HG02852 (cell line): ENCODE results near the gene RAMP2.
"Not testable (repeated sequence)": the region's sequence is repeated elsewhere in the genome, so short reads cannot be mapped to it uniquely, and the experiment has no call there.

ENCODE experiments used
- ATAC-seq: cut with Tn5 transposase; IDR thresholded peaks from one replicate; pipeline ENCODE4 v1.9.1; 2021; ENCODE audit warnings: mild to moderate bottlenecking, moderate library complexity; ENCODE audit not compliant: unreplicated experiment

RAMP2 gene

GRCh38 chr17:42760652-42761581, at the start of gene RAMP2:
Gene RAMP2, plus strand, starts transcription at chr17:42761227. Its CDS starts 35 bp downstream, at chr17:42761262.
- no peak for ATAC-seq

GRCh38 chr17:42720996-42721583, 39.9 kb upstream of the RAMP2 start:
- no peak for ATAC-seq

DNA sequence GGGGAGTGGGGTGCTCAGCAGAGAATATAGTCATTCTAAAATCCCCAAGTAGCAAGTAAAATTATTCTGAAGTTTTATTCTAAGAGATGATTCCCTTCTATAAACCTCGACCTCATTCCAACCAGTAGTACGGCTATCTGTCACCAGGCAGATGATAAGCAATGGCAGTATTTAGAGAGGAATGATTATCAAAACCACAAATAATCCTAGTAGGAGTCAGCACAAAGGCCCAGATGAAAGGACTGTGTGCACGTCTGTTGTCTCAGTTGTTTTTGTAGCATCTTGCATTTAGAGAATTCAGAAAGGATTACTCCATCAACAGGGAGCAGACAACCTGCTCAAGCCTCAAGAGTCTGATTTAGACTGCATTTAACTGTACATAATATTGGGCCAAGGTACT, 37.4 kb upstream of the RAMP2 start:
- ATAC-seq = no peak

- no peak for ATAC-seq
Observed at GRCh38 chr17:42725143-42725542, 35.9 kb upstream of the RAMP2 start.

DNA sequence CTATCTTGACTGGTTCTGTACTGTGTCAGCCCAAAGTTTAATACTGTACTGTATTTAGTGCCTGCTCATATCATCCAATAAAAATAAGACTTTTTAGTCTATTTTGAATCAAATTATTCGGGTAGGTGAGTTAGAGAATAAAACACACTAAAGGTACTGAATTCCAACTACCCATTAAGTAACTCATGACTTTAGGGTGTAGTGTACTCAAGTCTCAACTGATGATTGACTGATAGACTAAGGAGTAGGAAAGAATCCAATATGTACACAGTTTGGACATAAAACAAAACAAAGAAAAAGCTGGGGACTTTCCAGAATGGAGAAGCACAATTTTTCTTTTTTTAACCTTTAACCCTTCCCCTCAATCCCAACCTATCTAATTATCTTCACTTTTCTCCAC, 20.3 kb upstream of the RAMP2 start:
- no peak for ATAC-seq

- ATAC-seq = not testable (repeated sequence)
Observed at GRCh38 chr17:42742916-42743315, 18.1 kb upstream of the RAMP2 start.

- ATAC-seq = no peak
Observed at GRCh38 chr17:42743595-42744282, 17.3 kb upstream of the RAMP2 start.

DNA sequence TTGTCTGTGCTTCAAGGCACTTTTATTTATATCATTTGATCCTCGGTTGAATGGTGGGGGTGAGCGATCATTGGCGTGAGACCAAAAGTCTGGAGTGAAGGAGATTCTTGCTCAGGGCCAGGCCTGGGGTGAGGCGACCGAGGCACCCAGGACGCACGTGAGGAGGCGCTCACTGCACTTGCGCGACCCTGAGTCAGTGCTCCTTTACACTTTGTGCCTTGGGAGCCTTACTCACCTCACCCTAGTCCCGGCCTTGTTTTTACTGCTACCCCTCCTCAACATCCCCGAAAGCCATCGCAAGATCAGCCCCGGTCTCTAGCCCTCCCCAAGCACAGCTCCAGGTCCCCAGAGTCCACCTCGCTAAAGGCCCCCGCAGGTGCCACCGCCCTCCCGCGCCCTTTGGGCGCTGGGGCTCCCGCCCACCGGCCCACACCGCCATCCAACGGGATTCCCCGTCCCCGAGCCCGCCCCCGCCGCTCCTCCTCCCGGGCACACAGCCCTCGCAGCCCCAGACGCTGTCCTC, 16.7 kb upstream of the RAMP2 start:
- peak; percentile 62 for ATAC-seq

GRCh38 chr17:42744806-42745617, 16.0 kb upstream of the RAMP2 start, which contains the start of gene EZH1:
Gene EZH1, minus strand, starts transcription at chr17:42745040. Its CDS starts 16,099 bp downstream, at chr17:42728941.
- peak; percentile 75 for ATAC-seq

GRCh38 chr17:42748202-42748907, 12.7 kb upstream of the RAMP2 start:
- no peak for ATAC-seq

DNA sequence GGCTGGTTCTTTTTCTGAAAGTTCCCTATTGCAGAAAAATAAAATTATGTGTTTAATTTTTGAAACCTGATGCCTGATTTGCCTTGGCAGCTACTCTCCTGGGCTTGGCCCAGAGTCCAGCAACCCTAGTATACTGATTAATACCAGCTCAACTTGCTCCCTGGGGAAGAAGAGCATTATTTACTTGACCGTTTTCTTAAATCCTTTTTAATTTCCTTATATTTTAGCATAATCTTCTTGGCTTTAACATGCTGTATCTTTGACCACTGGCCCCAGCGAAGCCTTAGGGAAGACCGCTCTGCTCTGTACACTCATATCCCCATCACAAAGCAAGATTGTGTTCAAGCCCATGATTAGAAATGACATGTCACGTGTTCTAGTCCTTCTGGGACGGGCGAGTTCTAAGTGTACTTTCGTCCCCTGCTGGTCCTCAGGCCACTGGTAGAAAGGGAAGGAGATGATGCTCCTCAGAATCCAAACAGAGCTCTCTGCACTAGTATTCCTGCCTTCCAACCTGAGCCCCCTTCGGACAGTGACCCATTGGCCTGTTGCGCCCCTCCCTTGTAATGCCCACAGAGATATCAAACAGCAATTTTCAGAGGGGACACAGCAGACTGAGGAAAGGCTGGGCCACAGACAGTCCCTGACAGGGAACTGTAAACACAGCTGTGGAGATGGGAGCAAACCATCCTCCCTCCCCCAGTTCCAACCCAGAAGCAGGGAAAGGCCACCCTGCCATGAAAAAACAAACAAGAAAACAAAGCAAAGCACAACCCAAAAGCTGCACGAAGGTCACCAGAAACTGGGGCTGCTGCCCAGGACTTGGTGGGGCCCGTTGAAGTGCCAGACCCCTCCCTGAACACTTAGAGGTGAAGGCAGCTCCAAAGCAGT, 11.9 kb upstream of the RAMP2 start:
- ATAC-seq = no peak

DNA sequence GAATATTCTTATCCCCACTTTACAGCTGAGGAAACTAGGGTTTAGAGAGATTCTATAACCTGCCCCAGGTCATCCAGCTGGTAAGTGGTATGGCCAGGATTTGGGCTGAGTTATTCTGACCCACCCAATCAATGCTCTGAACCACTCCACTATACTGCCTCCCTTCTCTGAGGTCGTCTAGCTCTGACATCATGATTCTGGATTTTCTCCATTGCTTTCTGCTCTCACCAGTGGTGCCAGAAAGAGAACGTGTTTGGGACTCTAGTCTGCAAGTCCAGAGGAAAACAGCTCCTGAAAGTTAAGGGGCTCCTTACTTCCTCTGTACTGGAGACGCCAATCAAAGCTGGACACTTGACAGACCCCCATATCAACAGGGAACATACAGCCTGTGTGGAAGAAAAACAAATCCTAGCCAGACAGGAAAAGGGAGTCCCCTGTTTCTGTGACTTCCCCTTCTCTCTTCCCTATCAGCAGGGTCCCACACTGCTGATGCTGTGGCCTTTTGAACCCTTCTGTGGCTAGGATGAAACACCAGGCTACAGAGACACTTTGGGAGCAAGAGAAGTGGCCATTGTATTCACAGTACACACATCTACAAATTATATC, 10.2 kb upstream of the RAMP2 start:
- ATAC-seq = no peak

GRCh38 chr17:42751628-42752027, 9.4 kb upstream of the RAMP2 start:
- ATAC-seq = no peak

GRCh38 chr17:42754782-42755181, 6.2 kb upstream of the RAMP2 start:
- ATAC-seq = no peak

DNA sequence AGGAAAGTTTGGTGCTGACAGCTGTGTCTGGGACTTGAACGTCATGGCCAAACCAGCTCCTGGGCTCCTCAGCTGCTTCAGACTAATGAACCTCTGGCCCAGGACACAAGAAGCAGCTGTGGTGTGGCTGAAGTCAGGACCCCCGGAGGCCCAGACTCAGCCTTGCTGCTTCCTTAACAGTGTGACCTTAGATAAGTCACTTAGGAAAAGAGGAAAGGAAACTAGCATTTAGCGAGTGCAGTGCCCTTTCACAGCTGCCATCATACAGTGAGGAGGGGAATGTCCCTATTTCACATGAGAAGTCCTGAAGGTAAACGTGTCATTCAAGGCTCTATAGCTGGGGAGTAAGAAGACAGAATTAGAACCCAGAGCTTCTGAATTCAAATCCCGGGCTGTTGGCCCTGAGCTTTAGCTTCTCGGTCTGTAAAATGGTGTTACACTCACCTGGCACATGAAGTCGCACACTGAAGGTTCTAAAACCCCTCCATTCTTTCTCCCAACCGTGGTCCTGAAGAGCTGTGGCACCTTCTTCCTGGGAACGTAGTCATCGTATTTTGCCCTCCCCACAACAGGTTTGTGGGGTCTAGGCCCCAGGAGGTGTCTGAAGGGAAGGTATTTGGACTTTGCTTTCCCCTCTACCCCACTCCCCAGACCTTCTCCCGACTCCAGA, 910 bp upstream of the RAMP2 start:
- no peak for ATAC-seq

DNA sequence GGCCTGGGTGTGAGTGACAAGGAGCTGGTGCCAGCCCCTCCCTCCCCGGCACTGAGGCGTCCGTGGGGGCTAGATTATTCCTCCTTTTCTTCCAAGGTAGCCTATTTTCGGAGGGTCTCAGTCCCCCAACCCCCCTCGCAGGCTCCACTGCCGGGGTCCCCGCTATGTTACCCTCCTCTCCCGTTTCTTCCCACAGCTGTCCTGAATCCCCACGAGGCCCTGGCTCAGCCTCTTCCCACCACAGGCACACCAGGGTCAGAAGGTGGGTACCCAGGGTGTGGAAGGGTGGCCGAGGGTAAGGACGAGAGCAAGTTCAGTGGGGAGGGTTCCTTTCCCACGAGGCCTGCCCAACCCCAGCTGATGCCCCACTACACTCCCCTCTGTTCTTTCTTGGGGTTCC, 611 bp downstream of the RAMP2 start:
- ATAC-seq = no peak

DNA sequence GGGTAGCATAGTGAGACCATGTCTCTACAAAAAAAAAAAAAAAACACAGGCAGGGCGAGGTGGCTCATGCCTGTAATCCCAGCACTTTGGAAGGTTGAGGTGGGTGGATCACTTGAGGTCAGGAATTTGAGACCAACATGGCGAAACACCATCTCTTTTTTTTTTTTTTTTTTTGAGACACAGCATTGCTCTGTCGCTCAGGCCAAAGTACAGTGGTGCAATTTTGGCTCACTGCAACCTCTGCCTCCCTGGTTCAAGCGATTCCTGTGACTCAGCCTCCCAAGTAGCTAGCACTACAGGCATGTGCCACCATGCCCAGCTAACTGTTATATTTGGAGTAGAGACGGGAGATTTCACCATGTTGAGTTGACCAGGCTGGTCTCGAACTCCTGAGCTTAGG, 5.1 kb downstream of the RAMP2 start:
- no peak for ATAC-seq

DNA sequence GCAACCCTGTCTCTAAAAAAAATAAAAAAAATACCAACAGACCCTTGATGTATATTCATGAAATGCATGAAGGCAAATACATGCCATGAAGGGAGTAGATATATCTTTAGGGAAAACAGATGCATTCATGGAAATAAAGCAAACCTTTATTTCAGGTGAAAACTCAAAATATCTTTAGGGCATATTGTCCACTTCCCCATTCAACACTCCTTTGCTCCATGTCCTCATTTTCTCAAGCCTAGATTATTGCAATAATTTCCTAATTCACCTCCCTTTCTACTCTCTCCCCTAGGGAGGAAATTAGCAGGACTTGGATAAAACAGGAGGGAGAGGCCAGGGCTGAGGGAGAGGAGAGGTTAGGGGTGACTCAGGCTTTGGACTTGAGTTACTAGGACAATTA, 6.5 kb downstream of the RAMP2 start:
- ATAC-seq = no peak
